ENCODE results near the gene CEP131.

CEP131 gene

DNA sequence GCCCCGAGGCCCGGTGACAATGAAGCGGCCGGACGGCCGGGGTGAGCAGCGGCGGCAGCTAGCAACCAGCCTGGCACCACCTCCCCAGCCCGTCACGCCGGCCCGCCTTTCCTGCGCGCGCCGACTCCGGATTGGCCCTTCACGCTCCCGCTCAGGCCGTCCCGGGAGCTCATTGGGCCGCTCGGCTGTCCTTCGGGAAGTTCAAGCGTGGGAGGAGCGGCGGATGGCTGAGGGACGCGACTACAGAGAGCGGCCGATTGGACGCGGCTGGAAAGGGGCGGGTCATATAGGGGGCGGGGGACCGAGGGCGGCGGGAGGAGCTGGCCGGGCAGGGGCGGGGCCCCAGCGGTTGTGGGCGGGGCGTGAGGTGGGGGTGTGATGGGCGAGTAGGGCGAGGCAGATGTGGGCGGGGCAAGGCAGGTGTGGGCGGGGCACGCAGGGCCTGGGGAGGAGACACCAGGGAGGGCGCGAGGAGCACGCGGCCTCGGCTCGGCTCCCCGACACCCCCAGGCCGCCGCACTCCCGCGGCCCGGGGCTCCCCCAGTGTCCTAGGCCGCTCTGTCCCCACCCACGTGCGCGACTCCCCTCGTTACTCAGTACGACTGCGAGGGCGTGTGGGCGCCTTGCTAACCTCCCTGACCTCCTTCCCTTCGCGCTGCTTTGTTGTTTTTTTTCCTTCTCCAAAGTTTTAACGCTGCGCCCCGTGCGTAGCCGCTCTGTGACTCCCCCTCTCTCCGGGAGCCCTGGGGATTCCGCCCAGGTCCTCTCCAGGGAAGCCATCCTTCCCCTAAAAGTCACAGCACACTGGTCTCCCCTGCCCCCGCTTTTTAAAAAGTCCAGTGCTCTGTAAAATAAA lies at the start of gene CEP131:
Gene CEP131 (minus strand): TSS at position 60 of the 856 bp plus-strand sequence. CDS start 2,909 bp downstream, outside the sequence.
- DNase-seq (ENCODE audit: low read depth): peak; percentile 95

DNA sequence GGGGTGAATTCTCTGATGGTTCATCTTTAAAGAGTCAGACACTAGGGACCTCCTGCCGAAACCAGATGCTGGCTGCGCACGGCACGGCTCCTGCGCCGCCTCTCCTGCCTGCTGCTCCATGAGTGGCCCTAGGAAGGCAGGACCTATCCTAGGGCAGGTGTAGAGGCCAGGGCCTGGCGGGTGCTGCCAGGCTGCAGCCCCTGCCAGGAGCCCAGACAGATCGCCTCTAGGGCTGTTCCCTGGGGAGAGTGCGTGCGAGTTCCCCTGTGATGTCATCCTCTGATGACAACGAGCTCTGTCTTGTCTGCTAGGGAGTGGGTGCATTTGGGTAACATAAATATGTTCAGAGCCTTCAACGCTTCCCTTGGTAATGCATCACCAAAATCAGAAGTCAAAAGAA lies 48.5 kb upstream of the CEP131 start:
- no peak for DNase-seq (ENCODE audit: low read depth)

DNA sequence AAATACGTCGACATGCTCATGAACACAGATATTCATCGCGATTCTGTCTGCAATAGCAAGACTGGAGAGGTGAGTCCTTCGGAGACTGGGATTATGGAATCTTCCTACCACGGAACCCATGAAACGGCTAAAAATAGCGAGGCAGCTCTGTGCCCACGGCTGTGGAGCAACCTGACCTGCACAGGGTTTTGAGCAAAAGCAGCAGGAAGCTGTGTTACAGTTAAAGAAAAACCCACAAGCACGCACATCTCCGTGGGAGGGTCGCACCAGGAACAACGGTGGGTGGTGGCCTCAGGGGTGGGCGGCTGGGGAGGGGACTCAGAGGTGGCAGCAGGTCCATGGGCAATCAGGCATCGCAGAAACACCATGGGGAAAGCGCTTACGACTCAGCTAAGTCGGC lies 47.5 kb upstream of the CEP131 start:
- no peak for DNase-seq (ENCODE audit: low read depth)

DNA sequence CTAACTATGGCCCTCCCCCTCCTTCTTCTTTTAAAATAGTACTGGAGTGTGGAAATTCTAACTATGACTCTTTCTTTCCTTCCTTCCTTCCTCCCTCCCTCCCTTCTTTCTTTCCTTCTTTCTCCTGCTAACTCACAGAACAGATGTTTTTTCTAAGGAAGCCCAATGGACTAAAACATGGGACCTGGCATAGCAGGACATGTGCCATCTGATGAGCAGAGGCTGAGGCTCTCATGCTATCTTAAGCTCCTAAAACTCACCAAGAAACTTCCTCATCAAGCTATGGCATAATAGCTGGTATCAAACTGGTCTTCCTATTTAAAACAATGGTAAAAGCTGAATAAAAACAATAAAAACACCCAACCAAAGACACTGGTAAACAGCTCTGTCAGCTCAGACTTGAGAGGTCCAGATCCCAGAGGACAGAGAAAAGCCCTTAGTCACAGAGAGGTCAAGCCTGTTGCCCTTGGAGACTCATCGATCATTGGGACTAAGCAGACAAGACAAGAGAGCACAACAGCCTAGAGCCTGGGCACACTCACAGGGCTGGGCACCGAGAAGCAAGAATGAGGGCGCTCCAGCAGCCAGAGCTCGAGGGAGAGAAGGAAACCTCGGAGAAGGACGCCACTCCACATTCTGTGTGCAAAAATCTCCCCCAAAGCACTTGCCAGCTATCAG lies 44.8 kb upstream of the CEP131 start:
- DNase-seq (ENCODE audit: low read depth): no peak

DNA sequence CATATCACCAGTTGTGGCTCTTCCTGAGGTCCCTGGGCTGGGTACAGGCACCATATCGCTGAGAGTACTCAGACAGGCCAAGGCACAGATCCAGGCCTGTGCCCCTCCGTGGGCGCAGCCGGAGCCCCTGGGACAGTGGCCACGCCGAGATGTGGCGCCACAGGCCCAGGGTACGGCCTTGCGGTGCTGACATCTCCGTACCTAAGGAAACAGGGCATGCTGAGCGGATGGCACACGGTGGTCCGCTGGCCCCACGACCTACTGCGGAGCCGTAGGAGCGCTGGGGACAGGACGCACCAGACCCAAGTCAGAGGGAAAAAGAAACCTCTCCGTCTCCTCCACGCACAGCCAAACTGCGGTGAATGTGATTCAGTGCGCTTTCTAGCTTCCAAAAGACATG lies 42.8 kb upstream of the CEP131 start:
- no peak for DNase-seq (ENCODE audit: low read depth)

- no peak for DNase-seq (ENCODE audit: low read depth)
These were observed 41.9 kb upstream of the CEP131 start for GRCh38 chr17:81264640-81265039.

- DNase-seq (ENCODE audit: low read depth): no peak
These were observed 40.8 kb upstream of the CEP131 start for GRCh38 chr17:81263371-81264181.

GRCh38 chr17:81261582-81262336 lies 39.0 kb upstream of the CEP131 start:
- DNase-seq (ENCODE audit: low read depth): no peak

DNA sequence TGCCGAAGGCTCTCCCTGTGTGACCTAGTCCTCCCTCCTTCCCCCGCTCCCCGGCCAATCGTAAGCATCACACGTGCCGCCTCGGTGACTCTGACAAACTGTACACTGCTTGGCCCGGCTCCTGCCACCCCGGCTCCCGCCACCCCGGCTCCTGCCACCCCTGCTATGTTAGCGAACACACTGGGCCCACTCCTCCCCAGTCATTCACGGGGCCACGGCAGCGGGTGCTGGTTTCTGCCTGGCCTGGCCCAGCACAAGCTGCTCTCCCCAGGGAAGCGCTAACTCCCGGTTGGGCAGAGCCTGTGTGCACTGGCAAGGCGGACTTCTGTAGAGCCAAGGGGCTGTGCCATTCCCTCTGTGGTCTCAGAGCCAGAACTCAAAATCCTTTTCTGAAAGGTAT lies 38.3 kb upstream of the CEP131 start:
- DNase-seq (ENCODE audit: low read depth): no peak

DNA sequence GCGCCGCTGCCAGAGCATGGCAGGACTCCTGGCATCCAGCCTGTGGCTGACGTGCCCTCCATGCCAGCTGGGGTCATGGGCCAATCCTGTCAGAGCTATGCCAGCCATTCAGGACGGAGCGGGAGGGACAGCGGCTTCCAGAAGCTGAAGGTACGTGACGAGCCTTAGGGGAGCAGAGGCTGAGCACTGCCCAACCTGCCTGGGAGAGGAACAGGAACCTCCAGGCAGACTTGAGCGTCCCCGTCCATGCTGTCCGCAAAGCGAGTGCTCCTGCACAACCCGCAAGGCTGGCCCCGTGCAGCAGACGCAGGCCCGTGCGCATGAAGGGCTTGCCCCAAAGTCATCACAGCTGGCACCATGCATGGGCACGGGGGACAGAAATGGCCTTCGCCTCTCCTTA lies 37.9 kb upstream of the CEP131 start:
- DNase-seq (ENCODE audit: low read depth): no peak

- DNase-seq (ENCODE audit: low read depth): no peak
These were observed 37.4 kb upstream of the CEP131 start for GRCh38 chr17:81260171-81260570.

DNA sequence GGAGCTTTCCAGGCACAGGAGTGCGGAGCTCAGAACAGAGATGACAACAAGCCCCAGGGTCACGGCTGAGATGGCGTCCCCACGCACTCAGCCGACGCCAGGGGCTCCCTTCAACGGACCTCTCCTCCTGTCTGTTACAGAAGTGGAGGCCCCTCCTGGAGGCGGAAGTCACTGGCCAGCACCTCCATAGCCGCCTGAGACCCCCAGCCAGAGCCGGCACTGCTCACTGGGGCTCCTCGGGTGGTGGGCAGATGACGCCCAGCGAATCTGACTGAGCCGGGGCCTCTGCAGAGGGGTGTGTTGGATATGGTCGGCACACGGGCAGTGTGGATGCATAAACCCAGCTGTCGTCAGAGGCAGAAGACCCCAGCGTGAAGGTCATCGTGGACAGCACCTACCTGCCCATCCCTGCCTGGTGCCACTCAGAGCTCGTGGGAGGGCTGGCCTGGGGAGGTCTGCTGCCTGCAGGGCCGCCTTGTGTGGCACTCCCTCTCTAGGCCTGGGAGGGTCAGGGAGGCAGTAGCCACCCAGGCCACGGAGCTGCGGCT lies 36.4 kb upstream of the CEP131 start:
- no peak for DNase-seq (ENCODE audit: low read depth)

DNA sequence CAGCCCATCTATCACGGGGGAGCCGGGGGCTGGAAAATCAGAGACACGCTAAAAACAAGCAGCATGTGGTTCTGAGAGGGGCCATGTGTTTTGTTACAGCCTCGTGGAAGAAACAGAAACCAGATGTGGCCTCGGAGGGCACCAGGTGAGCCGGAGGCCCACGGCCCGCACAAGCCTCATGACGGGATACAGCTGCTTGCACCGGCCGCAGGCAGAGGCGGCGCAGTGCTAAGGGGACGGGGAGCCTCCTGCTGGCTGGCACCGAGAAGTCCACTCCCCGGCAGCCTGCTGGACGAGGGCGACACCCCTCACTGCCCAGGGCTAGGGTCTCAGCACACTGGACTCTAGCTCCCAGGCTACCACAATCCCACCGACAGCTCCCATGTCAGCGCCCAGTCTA lies 35.5 kb upstream of the CEP131 start:
- no peak for DNase-seq (ENCODE audit: low read depth)

- DNase-seq (ENCODE audit: low read depth): no peak
These were observed 34.8 kb upstream of the CEP131 start for GRCh38 chr17:81257533-81257932.

GRCh38 chr17:81256616-81257015 lies 33.9 kb upstream of the CEP131 start:
- DNase-seq (ENCODE audit: low read depth): peak; percentile 87

- DNase-seq (ENCODE audit: low read depth): peak; percentile 77
These were observed 32.4 kb upstream of the CEP131 start for GRCh38 chr17:81254955-81255717.

GRCh38 chr17:81253358-81254131 lies 30.8 kb upstream of the CEP131 start:
- peak; percentile 15 for DNase-seq (ENCODE audit: low read depth)

- DNase-seq (ENCODE audit: low read depth): no peak
These were observed 30.2 kb upstream of the CEP131 start for GRCh38 chr17:81252987-81253329.

GRCh38 chr17:81252326-81252986 lies 29.7 kb upstream of the CEP131 start:
- DNase-seq (ENCODE audit: low read depth): no peak

All from amniotic epithelial cell (primary cell).